GM12891 (cell line): ENCODE data around the gene FERMT1.

Source experiments
- PAX5 ChIP-seq: IDR thresholded peaks from 2 replicates; pipeline ENCODE4 v1.6.1; 2011; ENCODE audit warnings: low read length, moderate library complexity, mild to moderate bottlenecking; ENCODE audit not compliant: insufficient read depth, severe bottlenecking
- POLR2A ChIP-seq: IDR thresholded peaks from 2 replicates; pipeline ENCODE4 v1.6.1; 2011; ENCODE audit warnings: low read depth, low read length, control low read depth
- POLR2AphosphoS5 ChIP-seq: IDR thresholded peaks from 2 replicates; pipeline ENCODE4 v1.6.1; 2011; ENCODE audit warnings: low read depth, low read length, control low read depth
- POU2F2 ChIP-seq: IDR thresholded peaks from 2 replicates; pipeline ENCODE4 v1.6.1; 2011; ENCODE audit warnings: low read depth, mild to moderate bottlenecking, control low read depth, low read length, moderate library complexity
- TAF1 ChIP-seq: IDR thresholded peaks from 2 replicates; pipeline ENCODE4 v1.6.1; 2011; ENCODE audit warnings: low read depth, low read length, control low read depth

DNA sequence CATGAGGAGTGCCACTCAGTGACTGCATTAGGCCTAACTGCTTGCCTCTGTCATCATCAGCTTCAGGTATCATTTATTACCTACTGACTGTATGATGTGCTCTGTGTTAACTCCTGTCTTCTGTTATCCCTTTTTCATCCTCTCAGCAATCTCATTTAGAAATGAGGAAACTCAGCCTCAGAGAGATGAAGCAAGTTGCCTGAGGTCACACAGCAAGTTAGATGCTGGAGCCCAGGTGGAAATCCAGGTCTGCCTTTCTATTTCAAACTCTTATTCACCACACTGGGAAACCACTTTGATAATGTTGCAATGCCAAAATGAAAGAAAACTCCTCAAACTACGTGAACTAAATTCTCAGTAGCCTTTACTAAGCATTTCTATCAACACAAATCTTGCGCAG lies 1.3 kb downstream of the FERMT1 start:
- TF ChIP-seq POU2F2 (no peak), POLR2A (no peak), POLR2AphosphoS5 (no peak), TAF1 (no peak), PAX5 (no peak)
